Fibroblast of mammary gland (primary cell): ENCODE measurements around the gene OPN1SW.

ENCODE experiments used
- DNase-seq: peaks from one replicate; pipeline ENCODE4 v3.0.0-alpha.2; 2010; ENCODE audit warnings: low read depth
- H3K4me3 ChIP-seq: 2 replicates; pipeline ENCODE4 v1.5.1; 2011; ENCODE audit warnings: low read depth, mild to moderate bottlenecking, low read length, moderate library complexity; ENCODE audit not compliant: control insufficient read depth
- TF ChIP-seq, protein P1 (sequence below): conservative IDR thresholded peaks from 2 replicates; pipeline ENCODE4 v1.5.1; 2011; ENCODE audit warnings: low read depth, low read length, inconsistent platforms; ENCODE audit not compliant: control insufficient read depth, insufficient read depth

Gene OPN1SW

DNA sequence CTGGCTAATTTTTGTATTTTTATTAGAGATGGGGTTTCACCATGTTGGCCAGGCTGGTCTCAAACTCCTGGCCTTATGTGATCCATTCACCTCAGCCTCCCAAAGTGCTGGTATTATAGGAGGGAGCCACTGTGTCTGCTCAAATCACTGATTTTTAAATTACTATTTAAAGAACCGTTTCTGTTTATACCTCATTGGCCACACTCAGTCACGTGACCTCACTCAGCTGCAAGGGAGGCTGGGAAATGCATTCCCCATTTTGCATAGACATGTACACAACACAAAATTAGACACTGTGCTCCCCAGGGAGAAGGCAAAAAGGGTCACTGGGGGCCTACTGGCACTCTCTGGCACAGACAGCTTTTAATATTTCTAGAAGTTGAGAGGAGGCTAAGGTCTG, 50.1 kb downstream of the OPN1SW start:
- H3K4me3 ChIP-seq = no peak overlapping the region
- TF ChIP-seq, protein P1, sequence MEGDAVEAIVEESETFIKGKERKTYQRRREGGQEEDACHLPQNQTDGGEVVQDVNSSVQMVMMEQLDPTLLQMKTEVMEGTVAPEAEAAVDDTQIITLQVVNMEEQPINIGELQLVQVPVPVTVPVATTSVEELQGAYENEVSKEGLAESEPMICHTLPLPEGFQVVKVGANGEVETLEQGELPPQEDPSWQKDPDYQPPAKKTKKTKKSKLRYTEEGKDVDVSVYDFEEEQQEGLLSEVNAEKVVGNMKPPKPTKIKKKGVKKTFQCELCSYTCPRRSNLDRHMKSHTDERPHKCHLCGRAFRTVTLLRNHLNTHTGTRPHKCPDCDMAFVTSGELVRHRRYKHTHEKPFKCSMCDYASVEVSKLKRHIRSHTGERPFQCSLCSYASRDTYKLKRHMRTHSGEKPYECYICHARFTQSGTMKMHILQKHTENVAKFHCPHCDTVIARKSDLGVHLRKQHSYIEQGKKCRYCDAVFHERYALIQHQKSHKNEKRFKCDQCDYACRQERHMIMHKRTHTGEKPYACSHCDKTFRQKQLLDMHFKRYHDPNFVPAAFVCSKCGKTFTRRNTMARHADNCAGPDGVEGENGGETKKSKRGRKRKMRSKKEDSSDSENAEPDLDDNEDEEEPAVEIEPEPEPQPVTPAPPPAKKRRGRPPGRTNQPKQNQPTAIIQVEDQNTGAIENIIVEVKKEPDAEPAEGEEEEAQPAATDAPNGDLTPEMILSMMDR = no peak

DNA sequence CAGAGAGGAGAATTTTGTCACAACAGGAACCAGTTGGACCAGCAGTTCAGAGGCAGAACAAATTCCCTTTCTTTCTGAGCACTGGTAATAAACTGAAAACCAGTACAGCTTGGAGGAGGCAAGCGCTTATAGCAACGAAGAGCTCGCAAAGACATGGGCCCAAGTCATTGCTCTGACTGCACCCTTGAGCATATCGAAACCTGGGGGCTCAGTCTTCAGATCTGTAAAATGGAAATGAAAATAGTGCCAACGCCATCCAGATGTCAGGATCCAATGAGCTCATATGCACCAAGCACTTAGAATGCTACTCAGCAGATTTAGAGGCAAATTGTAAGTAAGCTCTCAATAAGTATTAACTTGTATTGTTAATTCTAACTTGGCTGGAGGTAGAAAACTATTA, 50.9 kb downstream of the OPN1SW start:
- no peak for DNase-seq
- H3K4me3 ChIP-seq = no peak overlapping the region
- TF ChIP-seq, protein P1 = no peak

More for the DNA sequence above, 50.1 kb downstream of the OPN1SW start:
- DNase-seq = no peak
